ENCODE results near the gene ZNHIT6.

ZNHIT6 gene

GRCh38 chr1:85681087-85681486 lies 27.1 kb downstream of the ZNHIT6 start:
- peaks cover 12 to 44% of the 10 kb centered on the region in 2 experiments for H3K36me3 ChIP-seq (ENCODE audit: control insufficient read depth in 1 of 2, insufficient read depth in 2 of 2, low read depth in 1 of 2, low read length in 2 of 2)
- H2AK5ac ChIP-seq (ENCODE audit: low read length, severe bottlenecking) = no peak overlapping the region
- WGBS = 70% methylated on average over 1 of the region's 2 CpGs
- no peak overlapping the region for H2AFZ ChIP-seq (ENCODE audit: low read depth, low read length)
- H3K9me3 ChIP-seq (ENCODE audit: control insufficient read depth, low read length) = no peaks in the 10 kb centered on the region
- no peak overlapping the region for H3K4ac ChIP-seq (ENCODE audit: low read depth in 1 of 2, low read length in 2 of 2)
- H3K27ac ChIP-seq (ENCODE audit: low read length, poor library complexity, severe bottlenecking) = no peak overlapping the region
- no peaks in the 10 kb centered on the region for H3K27me3 ChIP-seq (ENCODE audit: control insufficient read depth in 1 of 2, insufficient read depth in 1 of 2, low read length in 2 of 2)
- no peak overlapping the region for H3K4me3 ChIP-seq (ENCODE audit: insufficient read depth in 1 of 2, low read depth in 1 of 2, low read length in 2 of 2)
- DNase-seq = peak; percentile 87
- no peak overlapping the region for H2BK120ac ChIP-seq (ENCODE audit: low read depth, low read length)
- no peak overlapping the region for H3K14ac ChIP-seq (ENCODE audit: low read length in 2 of 2)
- H3K4me2 ChIP-seq (ENCODE audit: low read length, poor library complexity, severe bottlenecking) = no peak overlapping the region
- peak overlapping the region; percentile 75 for H3K9ac ChIP-seq (ENCODE audit: low read length)
- no peak overlapping the region for H4K8ac ChIP-seq (ENCODE audit: low read length)
- H2BK12ac ChIP-seq (ENCODE audit: low read length in 2 of 2) = no peak overlapping the region
- H2BK5ac ChIP-seq (ENCODE audit: low read depth, low read length, poor library complexity, severe bottlenecking) = no peak overlapping the region
- H4K91ac ChIP-seq (ENCODE audit: low read length) = no peak overlapping the region
- peaks cover 21% of the 10 kb centered on the region for H3K79me1 ChIP-seq (replicated peaks; ENCODE audit: low read length, poor library complexity, severe bottlenecking)
- no peaks in the 10 kb centered on the region for H3K4me1 ChIP-seq (ENCODE audit: control insufficient read depth, insufficient read depth, low read depth, low read length)
- H3K18ac ChIP-seq (ENCODE audit: low read depth in 1 of 2, low read length in 2 of 2) = no peak overlapping the region
- H3K23ac ChIP-seq (ENCODE audit: low read length in 2 of 2) = no peak overlapping the region
- no peak overlapping the region for H2BK15ac ChIP-seq (ENCODE audit: low read depth, poor library complexity, severe bottlenecking)

- H3K27ac ChIP-seq (ENCODE audit: low read length, poor library complexity, severe bottlenecking) = no peak overlapping the region
- H3K9ac ChIP-seq (ENCODE audit: low read length) = no peak overlapping the region
- DNase-seq = no peak
- no peak overlapping the region for H3K18ac ChIP-seq (ENCODE audit: low read depth in 1 of 2, low read length in 2 of 2)
- no peak overlapping the region for H2BK15ac ChIP-seq (ENCODE audit: low read depth, poor library complexity, severe bottlenecking)
- no peak overlapping the region for H4K8ac ChIP-seq (ENCODE audit: low read length)
- no peak overlapping the region for H3K4ac ChIP-seq (ENCODE audit: low read depth in 1 of 2, low read length in 2 of 2)
- no peak overlapping the region for H2AFZ ChIP-seq (ENCODE audit: low read depth, low read length)
- no peak overlapping the region for H2BK5ac ChIP-seq (ENCODE audit: low read depth, low read length, poor library complexity, severe bottlenecking)
- no peaks in the 10 kb centered on the region for H3K9me3 ChIP-seq (ENCODE audit: control insufficient read depth, low read length)
- no peaks in the 10 kb centered on the region for H3K4me1 ChIP-seq (ENCODE audit: control insufficient read depth, insufficient read depth, low read depth, low read length)
- H3K79me1 ChIP-seq (replicated peaks; ENCODE audit: low read length, poor library complexity, severe bottlenecking) = peaks cover 13% of the 10 kb centered on the region
- H2BK120ac ChIP-seq (ENCODE audit: low read depth, low read length) = no peak overlapping the region
- H3K23ac ChIP-seq (ENCODE audit: low read length in 2 of 2) = no peak overlapping the region
- whole genome bisulfite sequencing = 100% methylated on average over 1 of the region's 1 CpG
- H2BK12ac ChIP-seq (ENCODE audit: low read length in 2 of 2) = no peak overlapping the region
- H3K4me2 ChIP-seq (ENCODE audit: low read length, poor library complexity, severe bottlenecking) = no peak overlapping the region
- no peak overlapping the region for H2AK5ac ChIP-seq (ENCODE audit: low read length, severe bottlenecking)
- no peak overlapping the region for H3K14ac ChIP-seq (ENCODE audit: low read length in 2 of 2)
- peaks cover 15 to 61% of the 10 kb centered on the region in 2 experiments for H3K36me3 ChIP-seq (ENCODE audit: control insufficient read depth in 1 of 2, insufficient read depth in 2 of 2, low read depth in 1 of 2, low read length in 2 of 2)
- H3K4me3 ChIP-seq (ENCODE audit: insufficient read depth in 1 of 2, low read depth in 1 of 2, low read length in 2 of 2) = no peak overlapping the region
- H3K27me3 ChIP-seq (ENCODE audit: control insufficient read depth in 1 of 2, insufficient read depth in 1 of 2, low read length in 2 of 2) = no peaks in the 10 kb centered on the region
- H4K91ac ChIP-seq (ENCODE audit: low read length) = no peak overlapping the region
Observed at GRCh38 chr1:85678193-85678592, 30.0 kb downstream of the ZNHIT6 start.

- Histone ChIP-seq H3K27me3 (ENCODE audit: control insufficient read depth in 1 of 2, insufficient read depth in 1 of 2, low read length in 2 of 2) (no peaks in the 10 kb centered on the region), H2BK15ac (ENCODE audit: low read depth, poor library complexity, severe bottlenecking) (no peak overlapping the region), H3K79me1 (replicated peaks; ENCODE audit: low read length, poor library complexity, severe bottlenecking) (peaks cover 9% of the 10 kb centered on the region), H3K9ac (ENCODE audit: low read length) (no peak overlapping the region), H4K8ac (ENCODE audit: low read length) (no peak overlapping the region), H3K4me1 (ENCODE audit: control insufficient read depth, insufficient read depth, low read depth, low read length) (no peaks in the 10 kb centered on the region), H3K27ac (ENCODE audit: low read length, poor library complexity, severe bottlenecking) (no peak overlapping the region), H3K36me3 (ENCODE audit: control insufficient read depth in 1 of 2, insufficient read depth in 2 of 2, low read depth in 1 of 2, low read length in 2 of 2) (peaks cover 11 to 66% of the 10 kb centered on the region in 2 experiments), H2BK5ac (ENCODE audit: low read depth, low read length, poor library complexity, severe bottlenecking) (no peak overlapping the region), H3K4me3 (ENCODE audit: insufficient read depth in 1 of 2, low read depth in 1 of 2, low read length in 2 of 2) (no peak overlapping the region), H3K4me2 (ENCODE audit: low read length, poor library complexity, severe bottlenecking) (no peak overlapping the region), H2BK120ac (ENCODE audit: low read depth, low read length) (no peak overlapping the region), H3K18ac (ENCODE audit: low read depth in 1 of 2, low read length in 2 of 2) (no peak overlapping the region), H2AFZ (ENCODE audit: low read depth, low read length) (no peak overlapping the region), H3K14ac (ENCODE audit: low read length in 2 of 2) (no peak overlapping the region), H4K91ac (ENCODE audit: low read length) (no peak overlapping the region), H3K9me3 (ENCODE audit: control insufficient read depth, low read length) (no peaks in the 10 kb centered on the region), H2BK12ac (ENCODE audit: low read length in 2 of 2) (no peak overlapping the region), H3K23ac (ENCODE audit: low read length in 2 of 2) (no peak overlapping the region), H3K4ac (ENCODE audit: low read depth in 1 of 2, low read length in 2 of 2) (no peak overlapping the region), H2AK5ac (ENCODE audit: low read length, severe bottlenecking) (no peak overlapping the region)
- no CpG with 5 or more reads among the region's 3 CpGs for WGBS
- DNase-seq = no peak
Observed at GRCh38 chr1:85677656-85678055, 30.6 kb downstream of the ZNHIT6 start.

- Histone ChIP-seq H3K4me1 (ENCODE audit: control insufficient read depth, insufficient read depth, low read depth, low read length) (no peaks in the 10 kb centered on the region), H3K4ac (ENCODE audit: low read depth in 1 of 2, low read length in 2 of 2) (no peak overlapping the region), H2BK12ac (ENCODE audit: low read length in 2 of 2) (no peak overlapping the region), H3K27ac (ENCODE audit: low read length, poor library complexity, severe bottlenecking) (no peak overlapping the region), H2BK15ac (ENCODE audit: low read depth, poor library complexity, severe bottlenecking) (no peak overlapping the region), H4K8ac (ENCODE audit: low read length) (no peak overlapping the region), H3K9me3 (ENCODE audit: control insufficient read depth, low read length) (no peaks in the 10 kb centered on the region), H3K36me3 (ENCODE audit: control insufficient read depth in 1 of 2, insufficient read depth in 2 of 2, low read depth in 1 of 2, low read length in 2 of 2) (peaks cover 4 to 69% of the 10 kb centered on the region in 2 experiments), H3K27me3 (ENCODE audit: control insufficient read depth in 1 of 2, insufficient read depth in 1 of 2, low read length in 2 of 2) (no peaks in the 10 kb centered on the region), H3K79me1 (replicated peaks; ENCODE audit: low read length, poor library complexity, severe bottlenecking) (peaks cover 8% of the 10 kb centered on the region), H2BK120ac (ENCODE audit: low read depth, low read length) (no peak overlapping the region), H3K4me2 (ENCODE audit: low read length, poor library complexity, severe bottlenecking) (no peak overlapping the region), H4K91ac (ENCODE audit: low read length) (no peak overlapping the region), H3K23ac (ENCODE audit: low read length in 2 of 2) (no peak overlapping the region), H3K18ac (ENCODE audit: low read depth in 1 of 2, low read length in 2 of 2) (no peak overlapping the region), H3K9ac (ENCODE audit: low read length) (no peak overlapping the region), H3K4me3 (ENCODE audit: insufficient read depth in 1 of 2, low read depth in 1 of 2, low read length in 2 of 2) (no peak overlapping the region), H2AK5ac (ENCODE audit: low read length, severe bottlenecking) (no peak overlapping the region), H2BK5ac (ENCODE audit: low read depth, low read length, poor library complexity, severe bottlenecking) (no peak overlapping the region), H3K14ac (ENCODE audit: low read length in 2 of 2) (no peak overlapping the region), H2AFZ (ENCODE audit: low read depth, low read length) (no peak overlapping the region)
- DNase-seq = no peak
- 96% methylated on average over 1 of the region's 1 CpG for WGBS
Observed at GRCh38 chr1:85672031-85672660, 36.1 kb downstream of the ZNHIT6 start.
